EL (cell line): ENCODE data around the gene USP54.
"Not testable (repeated sequence)": the region's sequence is repeated elsewhere in the genome, so short reads cannot be mapped to it uniquely, and the experiment has no call there.

Source experiments
- DNase-seq: peaks from one replicate; pipeline ENCODE4 v3.0.0-alpha.2; 2016

USP54 gene, protein sequence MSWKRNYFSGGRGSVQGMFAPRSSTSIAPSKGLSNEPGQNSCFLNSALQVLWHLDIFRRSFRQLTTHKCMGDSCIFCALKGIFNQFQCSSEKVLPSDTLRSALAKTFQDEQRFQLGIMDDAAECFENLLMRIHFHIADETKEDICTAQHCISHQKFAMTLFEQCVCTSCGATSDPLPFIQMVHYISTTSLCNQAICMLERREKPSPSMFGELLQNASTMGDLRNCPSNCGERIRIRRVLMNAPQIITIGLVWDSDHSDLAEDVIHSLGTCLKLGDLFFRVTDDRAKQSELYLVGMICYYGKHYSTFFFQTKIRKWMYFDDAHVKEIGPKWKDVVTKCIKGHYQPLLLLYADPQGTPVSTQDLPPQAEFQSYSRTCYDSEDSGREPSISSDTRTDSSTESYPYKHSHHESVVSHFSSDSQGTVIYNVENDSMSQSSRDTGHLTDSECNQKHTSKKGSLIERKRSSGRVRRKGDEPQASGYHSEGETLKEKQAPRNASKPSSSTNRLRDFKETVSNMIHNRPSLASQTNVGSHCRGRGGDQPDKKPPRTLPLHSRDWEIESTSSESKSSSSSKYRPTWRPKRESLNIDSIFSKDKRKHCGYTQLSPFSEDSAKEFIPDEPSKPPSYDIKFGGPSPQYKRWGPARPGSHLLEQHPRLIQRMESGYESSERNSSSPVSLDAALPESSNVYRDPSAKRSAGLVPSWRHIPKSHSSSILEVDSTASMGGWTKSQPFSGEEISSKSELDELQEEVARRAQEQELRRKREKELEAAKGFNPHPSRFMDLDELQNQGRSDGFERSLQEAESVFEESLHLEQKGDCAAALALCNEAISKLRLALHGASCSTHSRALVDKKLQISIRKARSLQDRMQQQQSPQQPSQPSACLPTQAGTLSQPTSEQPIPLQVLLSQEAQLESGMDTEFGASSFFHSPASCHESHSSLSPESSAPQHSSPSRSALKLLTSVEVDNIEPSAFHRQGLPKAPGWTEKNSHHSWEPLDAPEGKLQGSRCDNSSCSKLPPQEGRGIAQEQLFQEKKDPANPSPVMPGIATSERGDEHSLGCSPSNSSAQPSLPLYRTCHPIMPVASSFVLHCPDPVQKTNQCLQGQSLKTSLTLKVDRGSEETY (N-terminal part only)

GRCh38 chr10:73590881-73591799 lies at the start of gene USP54:
USP54 (minus strand) TSS chr10:73591342; CDS start chr10:73575658, 15,684 bp downstream.
- peak; percentile 76 for DNase-seq

DNA sequence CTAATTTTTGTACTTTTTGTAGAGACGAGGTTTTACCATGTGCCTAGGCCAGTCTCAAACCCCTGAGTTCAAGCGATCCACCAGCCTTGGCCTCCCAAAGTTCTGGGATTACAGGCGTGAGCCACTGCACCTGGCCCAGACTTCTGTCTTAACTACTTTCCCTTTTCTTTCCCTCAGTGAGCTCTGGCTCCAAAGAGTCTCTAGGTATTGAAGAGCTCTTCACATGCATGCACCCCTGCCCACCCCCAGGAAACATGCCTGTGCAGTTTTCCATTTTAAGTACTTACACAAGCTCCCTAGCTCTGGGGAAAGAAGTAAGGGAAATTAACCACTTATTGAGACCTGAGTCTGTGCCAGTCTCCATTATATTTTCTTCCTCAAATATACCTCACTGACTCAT lies 48.1 kb upstream of the USP54 start:
- DNase-seq = no peak

DNA sequence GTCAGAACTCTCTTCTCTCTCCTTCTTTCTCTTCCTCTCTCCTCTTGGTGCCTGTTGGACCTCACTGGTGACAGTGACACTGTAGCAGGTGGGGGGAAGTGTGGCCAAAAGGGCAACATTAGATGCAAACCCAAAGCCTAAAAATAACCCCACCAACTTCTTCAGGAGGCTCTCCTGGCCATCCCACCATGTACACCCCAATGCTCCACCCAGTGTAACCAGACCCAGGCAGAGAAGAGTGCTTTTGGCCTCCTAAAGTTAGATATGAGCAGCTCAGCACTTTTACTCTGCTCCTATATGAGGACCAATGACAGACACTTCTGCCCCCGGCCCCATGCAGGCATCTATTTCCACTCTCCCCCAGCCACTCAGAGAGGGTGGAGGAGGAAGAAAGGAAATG lies 44.6 kb upstream of the USP54 start:
- no peak for DNase-seq

GRCh38 chr10:73634421-73634820 lies 43.3 kb upstream of the USP54 start:
- DNase-seq = no peak

GRCh38 chr10:73629165-73629564 lies 38.0 kb upstream of the USP54 start:
- no peak for DNase-seq

DNA sequence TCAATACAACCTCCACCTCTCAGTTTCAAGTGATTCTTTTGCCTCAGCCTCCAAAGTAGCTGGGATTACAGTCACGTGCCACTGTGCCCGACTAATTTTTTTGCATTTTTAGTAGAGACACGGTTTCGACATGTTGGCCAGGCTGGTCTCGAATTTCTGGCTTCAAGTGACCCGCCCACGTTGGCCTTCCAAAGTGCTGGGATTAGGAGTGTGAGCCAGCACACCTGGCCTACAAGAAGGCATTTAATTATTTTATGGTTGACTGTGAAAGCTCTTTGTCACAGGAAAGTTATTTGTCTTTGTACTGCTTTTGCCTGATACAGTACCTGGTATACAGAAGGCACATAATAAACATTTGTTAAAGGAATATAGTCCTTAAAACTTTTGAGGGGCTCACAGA lies 37.3 kb upstream of the USP54 start:
- DNase-seq = no peak

DNA sequence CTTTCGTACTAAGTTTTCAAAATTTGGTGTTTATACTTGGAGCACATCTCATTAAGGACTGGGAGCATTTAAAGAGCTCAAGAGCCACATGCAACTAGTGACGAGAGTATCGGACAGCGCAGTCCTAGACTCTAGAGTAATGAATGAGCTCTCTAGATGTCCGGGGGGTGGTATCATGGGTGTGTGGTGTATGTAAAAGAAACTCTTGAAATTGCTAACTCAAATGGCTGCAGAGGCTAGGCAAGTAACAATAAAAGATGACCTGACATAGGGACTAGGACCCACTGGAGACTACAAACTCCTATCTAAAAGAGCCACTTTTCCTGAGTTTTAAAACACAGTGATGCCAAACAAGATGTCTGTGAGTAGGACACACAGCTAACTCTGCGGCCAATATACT lies 36.2 kb upstream of the USP54 start:
- no peak for DNase-seq

GRCh38 chr10:73625884-73626752 lies 35.0 kb upstream of the USP54 start:
- peak; percentile 98 for DNase-seq

DNA sequence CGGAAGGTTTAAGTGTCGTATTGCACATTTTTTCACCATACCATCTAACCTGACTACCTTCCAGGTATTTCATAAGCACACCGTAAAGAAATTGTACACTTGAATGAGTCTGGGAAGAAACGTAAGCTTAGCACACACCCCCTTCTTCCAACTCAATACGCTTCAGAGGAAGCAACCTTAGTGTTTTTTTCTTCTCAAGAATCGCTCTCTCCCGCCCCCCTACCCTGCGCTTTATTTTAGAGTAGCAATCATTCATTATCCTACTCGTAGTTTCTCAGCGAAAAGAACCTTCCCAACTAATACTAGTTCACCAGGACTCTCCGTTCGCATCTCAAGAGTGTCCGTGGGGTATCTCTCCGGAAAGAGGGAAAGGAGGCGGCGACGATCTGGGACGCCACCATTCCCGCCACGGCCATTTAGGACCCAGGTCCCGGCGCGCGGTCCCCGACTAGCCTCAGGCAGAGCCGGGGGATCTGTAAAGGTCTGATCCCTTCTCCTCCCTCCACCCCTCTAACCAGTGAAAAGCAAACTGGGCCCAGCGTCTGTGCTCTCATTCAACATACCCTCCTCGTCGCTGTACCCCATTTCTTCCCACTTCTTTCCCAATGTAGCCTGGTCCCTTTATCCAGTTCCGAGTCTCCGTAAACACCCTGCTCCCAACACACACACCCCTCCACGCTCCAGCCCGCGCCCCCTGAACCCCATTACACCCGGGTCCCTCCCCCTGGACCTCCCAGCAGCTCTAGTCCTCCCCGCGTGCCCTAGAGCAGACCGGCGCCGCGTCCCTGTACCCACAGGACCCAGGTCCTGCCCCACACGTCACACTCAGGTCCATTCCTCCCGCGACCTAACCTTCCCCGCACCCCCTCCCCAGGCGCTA lies 34.1 kb upstream of the USP54 start:
- peak; percentile 47 for DNase-seq

DNA sequence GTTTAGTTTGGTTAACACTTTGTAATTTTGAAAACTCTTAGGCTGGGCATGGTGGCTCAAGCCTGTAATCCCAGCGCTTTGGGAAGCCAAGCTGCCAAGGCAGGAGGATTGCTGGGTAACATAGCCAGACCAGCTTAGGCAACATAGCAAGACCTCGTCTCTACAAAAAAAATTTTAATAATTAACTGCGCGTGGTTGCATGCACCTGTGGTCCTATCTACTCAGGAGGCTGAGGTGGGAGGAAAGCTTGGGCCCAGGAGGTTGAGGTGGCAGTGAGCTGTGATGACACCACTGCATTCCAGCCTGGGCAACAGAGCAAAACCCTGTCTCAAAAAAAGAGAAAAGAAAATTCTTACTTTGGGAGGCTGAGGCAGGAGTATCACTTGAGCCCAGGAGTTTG lies 31.9 kb upstream of the USP54 start:
- DNase-seq = no peak

DNA sequence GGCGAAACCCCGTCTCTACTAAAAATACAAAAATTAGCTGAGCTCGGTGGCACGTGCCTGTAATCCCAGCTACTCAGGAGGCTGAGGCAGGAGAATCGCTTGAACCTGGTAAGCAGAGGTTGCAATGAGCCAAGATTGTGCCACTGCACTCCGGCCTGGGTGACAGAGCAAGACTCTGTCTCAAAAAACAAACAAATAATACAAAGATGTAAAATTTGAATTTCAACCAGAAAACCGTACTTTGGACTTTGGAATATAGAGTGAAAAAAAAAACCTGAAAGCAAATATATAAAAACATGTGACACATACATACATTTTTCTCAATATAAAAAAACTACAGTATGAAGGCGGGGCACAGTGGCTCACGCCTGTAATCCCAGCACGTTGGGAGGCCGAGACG lies 29.8 kb upstream of the USP54 start:
- DNase-seq = not testable (repeated sequence)

- not testable (repeated sequence) for DNase-seq
Observed at GRCh38 chr10:73617143-73617542, 26.0 kb upstream of the USP54 start.

DNA sequence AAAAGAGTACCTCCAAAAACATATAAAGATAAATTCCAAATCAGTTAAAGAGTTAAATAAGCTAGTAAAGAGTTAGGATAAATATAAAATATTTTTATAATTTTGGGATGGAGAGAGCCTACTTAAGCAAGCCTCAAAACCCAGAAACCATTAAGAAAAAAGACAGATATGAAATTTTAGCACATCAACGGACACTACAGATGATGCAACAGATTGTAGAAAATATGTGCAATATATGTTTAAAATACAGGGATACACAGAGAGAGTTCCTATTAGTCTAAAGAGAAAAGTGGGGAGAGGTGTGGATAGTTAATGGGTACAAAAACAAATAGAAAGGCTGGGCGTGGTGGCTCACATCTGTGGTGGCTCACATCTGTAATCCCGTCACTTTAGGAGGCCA lies 23.6 kb upstream of the USP54 start:
- DNase-seq = no peak

DNA sequence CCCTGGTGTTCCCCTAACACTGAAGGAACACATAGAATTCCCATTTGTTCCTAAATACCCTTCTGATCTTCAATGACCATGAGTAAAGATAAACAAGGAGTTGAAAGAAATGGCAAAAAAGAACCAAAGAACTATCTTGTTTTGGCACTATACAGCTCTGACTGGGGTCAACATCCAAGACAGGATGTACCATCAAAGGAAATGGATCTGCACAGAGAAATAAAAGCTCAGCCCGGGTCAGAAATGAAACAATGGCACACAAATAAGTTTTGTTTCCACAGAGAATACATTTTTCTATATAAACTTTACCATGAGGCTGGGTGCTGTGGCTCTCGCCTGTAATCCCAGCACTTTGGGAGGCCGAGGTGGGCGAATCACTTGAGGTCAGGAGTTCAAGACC lies 18.0 kb upstream of the USP54 start:
- DNase-seq = no peak

- DNase-seq = peak; percentile 14
Observed at GRCh38 chr10:73601486-73601921, 10.4 kb upstream of the USP54 start.

DNA sequence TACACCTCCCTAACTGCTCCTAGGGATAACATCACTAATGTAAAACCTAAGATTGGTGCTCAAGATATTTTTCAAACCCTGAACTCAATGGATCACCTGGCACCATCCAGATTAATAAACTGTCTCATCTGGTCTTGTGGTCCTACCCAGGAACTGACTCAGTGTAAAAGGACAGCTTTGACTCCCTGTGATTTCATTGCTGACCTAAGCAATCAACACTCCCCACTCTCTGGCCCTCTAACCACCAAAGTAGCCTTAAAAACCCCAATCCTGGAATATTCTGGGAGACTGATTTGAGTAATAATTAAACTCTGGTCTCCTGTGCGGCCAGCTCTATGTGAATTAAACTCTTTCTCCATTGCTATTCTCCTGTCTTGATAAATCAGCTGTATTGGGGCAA lies 6.2 kb upstream of the USP54 start:
- DNase-seq = peak; percentile 45

- DNase-seq = no peak
Observed at GRCh38 chr10:73593812-73594211, 2.7 kb upstream of the USP54 start.

GRCh38 chr10:73593110-73593509 lies 2.0 kb upstream of the USP54 start:
- no peak for DNase-seq

GRCh38 chr10:73591935-73592699 lies 975 bp upstream of the USP54 start:
- DNase-seq = peak; percentile 57
